Measurements from ENCODE around the gene CACNA1A. TPM values are rescaled to one million over a fixed set of nuclear protein-coding genes. Genes with fewer than 3 reads are reported as not detected.

The CACNA1A gene
- total RNA-seq, 6 experiments from 2014 or later, result 1.3 to 13.2 (median 10.0) TPM

DNA sequence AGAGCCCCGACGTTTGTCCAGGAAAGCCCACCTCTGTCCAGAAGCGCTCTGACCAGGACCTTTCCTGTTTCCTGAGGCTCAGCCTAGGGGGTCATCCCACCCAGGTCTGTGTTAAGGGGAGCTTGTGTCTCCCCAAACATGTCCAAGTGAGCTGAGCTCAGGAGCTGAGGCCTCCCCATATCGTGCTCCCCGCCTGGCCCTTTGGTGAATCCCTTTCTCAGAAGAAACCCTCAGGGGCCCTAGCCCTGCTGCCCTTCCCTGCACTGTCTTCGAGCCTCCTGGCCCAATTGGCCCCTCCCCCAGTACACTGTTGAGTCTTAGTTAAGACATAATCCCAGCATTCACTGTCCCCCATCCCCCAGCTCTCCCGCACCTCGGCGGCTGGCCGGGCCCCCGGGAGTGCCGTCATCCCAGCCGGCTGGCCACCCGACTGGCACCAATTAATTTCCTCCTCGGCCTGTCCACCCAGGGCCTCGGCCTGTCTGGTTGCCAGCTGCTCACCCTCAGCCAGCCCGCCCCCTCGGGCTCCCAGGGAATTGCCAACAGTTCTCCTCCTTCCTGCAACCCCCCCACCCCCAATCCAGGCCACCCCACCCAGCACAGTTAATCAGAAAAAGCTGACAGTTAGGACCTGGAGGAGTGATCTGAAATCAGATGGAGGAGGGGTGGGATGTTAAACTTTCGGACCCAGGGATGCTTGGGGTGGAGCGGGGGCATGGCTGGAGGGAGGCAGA, 342.5 kb downstream of the CACNA1A start:
- H3K27ac Mint-ChIP-seq, result peak overlapping the region; percentile 97
- H3K9me3 Mint-ChIP-seq, result no peaks in the 10 kb centered on the region
- H3K27me3 Mint-ChIP-seq (ENCODE audit: insufficient read depth), result peaks cover 1% of the 10 kb centered on the region
- DNase-seq, result peak; percentile 82
- H3K36me3 Mint-ChIP-seq (ENCODE audit: low read depth), result no peaks in the 10 kb centered on the region
- peak overlapping the region; percentile 79 for H3K4me3 Mint-ChIP-seq
- TF ChIP-seq, protein P1, sequence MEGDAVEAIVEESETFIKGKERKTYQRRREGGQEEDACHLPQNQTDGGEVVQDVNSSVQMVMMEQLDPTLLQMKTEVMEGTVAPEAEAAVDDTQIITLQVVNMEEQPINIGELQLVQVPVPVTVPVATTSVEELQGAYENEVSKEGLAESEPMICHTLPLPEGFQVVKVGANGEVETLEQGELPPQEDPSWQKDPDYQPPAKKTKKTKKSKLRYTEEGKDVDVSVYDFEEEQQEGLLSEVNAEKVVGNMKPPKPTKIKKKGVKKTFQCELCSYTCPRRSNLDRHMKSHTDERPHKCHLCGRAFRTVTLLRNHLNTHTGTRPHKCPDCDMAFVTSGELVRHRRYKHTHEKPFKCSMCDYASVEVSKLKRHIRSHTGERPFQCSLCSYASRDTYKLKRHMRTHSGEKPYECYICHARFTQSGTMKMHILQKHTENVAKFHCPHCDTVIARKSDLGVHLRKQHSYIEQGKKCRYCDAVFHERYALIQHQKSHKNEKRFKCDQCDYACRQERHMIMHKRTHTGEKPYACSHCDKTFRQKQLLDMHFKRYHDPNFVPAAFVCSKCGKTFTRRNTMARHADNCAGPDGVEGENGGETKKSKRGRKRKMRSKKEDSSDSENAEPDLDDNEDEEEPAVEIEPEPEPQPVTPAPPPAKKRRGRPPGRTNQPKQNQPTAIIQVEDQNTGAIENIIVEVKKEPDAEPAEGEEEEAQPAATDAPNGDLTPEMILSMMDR (IDR thresholded peaks at IDR 0.05), result no peak
- peaks cover 62% of the 10 kb centered on the region for H3K4me1 Mint-ChIP-seq (ENCODE audit: low read depth)

DNA sequence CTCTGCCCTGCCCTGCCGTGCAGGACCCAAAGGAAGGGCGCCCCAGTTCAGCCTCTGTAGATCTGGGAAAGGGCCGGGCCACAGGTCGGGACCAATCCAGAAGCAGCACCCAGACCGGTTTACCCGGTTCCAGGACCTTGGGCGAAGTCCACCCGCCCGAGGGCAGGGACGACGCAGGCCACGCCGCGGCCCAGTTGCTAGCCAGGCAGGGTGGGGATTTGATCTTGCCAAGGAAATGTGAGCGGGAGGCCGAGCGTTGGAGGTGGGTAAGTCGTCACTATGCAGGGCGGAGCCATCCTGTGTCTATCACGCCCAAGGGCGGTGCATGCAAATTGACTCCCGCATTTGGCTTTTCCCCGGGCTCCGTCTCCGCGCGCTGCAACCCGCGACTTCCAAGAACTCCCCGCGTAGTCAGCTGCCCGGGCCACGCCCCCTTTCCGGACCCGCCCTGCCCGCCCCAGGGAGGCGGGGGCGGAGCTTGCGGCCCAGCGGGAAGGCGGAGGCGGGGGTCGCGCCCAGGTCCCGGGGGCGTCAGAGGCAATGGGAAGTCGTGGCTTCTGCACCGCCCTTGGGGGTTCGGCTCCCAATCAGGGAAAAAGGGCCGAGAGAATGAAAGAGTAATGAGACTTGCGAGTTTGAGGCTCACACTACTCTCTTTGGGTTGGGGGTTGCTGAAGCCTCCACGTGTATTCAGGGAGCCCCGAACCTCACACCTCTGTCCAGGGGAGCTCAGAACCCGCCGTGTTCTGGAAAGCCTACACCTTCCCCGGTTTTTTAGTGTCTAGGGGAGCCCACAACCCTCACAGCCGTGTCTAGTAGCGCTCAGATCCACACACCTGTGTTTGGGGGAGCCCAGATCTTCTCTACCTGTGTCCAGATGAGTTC, 343.3 kb downstream of the CACNA1A start:
- Mint-ChIP-seq H3K36me3 (ENCODE audit: low read depth) (no peaks in the 10 kb centered on the region), H3K4me3 (peak overlapping the region; percentile 79)
- TF ChIP-seq, protein P1 (IDR thresholded peaks at IDR 0.05), result no peak

DNA sequence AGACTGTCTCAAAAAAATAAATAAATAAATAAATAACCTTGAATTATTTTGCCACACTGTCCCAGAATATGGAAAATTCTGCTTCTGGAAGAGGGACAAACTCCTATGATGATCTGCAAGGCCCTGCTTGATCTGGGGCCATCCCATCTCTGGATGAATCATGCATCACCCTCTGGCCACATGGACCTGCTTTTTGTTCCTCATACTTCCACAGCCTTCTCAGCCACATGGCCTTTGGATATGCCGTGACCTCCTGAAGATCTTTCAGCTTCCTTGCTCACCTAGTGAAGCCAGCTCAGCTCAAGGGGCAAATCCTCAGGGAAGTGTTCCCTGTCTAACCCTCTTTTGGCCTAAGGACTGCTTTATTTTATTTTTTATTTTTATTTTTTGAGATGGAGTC, 345.7 kb downstream of the CACNA1A start:
- no peaks in the 10 kb centered on the region for H3K36me3 Mint-ChIP-seq (ENCODE audit: low read depth)
- peak overlapping the region; percentile 85 for H3K27ac Mint-ChIP-seq
- H3K9me3 Mint-ChIP-seq, result no peaks in the 10 kb centered on the region
- H3K4me1 Mint-ChIP-seq (ENCODE audit: low read depth), result peaks cover 59% of the 10 kb centered on the region
- H3K27me3 Mint-ChIP-seq (ENCODE audit: insufficient read depth), result peaks cover 13% of the 10 kb centered on the region
- peak; percentile 64 for DNase-seq
- TF ChIP-seq, protein P1 (IDR thresholded peaks at IDR 0.05), result no peak
- H3K4me3 Mint-ChIP-seq, result no peak overlapping the region

More for the DNA sequence above, 343.3 kb downstream of the CACNA1A start:
- Mint-ChIP-seq H3K4me1 (ENCODE audit: low read depth) (peaks cover 57% of the 10 kb centered on the region), H3K27me3 (ENCODE audit: insufficient read depth) (peaks cover 1% of the 10 kb centered on the region), H3K9me3 (no peaks in the 10 kb centered on the region), H3K27ac (peak overlapping the region; percentile 97)
- peak; percentile 97 for DNase-seq

DNA sequence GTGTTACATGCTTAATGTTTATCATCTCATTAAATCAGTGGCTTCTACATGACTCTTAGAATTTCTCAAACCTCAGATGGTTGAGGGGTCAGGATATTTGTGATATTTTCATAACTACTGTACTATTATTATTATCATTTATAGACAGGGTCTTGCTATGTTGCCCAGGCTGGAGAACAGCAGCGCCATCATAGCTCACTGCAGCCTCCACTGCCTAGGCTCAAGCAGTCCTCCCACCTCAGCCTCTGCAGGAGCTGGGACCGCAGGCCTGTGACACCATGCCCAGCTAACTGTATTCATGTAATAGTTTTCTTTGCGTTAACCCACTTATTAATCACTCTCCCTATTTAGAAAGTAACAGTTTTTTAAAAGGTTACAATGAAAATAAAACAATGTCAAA, 346.6 kb downstream of the CACNA1A start:
- peaks cover 58% of the 10 kb centered on the region for H3K4me1 Mint-ChIP-seq (ENCODE audit: low read depth)
- H3K4me3 Mint-ChIP-seq, result no peak overlapping the region
- no peak for DNase-seq
- H3K27ac Mint-ChIP-seq, result no peak overlapping the region
- peaks cover 20% of the 10 kb centered on the region for H3K27me3 Mint-ChIP-seq (ENCODE audit: insufficient read depth)
- H3K36me3 Mint-ChIP-seq (ENCODE audit: low read depth), result peaks cover 5% of the 10 kb centered on the region
- TF ChIP-seq, protein P1 (IDR thresholded peaks at IDR 0.05), result no peak
- no peaks in the 10 kb centered on the region for H3K9me3 Mint-ChIP-seq
